HG03280 (cell line): ENCODE results near the gene IRAG1.

Experiments used
- ATAC-seq: cut with Tn5 transposase; IDR thresholded peaks from one replicate; pipeline ENCODE4 v1.9.1; 2021; ENCODE audit warnings: mild to moderate bottlenecking, moderate library complexity; ENCODE audit not compliant: unreplicated experiment

Gene IRAG1

GRCh38 chr11:10650630-10651029 lies 42.9 kb downstream of the IRAG1 start:
- no peak for ATAC-seq

GRCh38 chr11:10650166-10650565 lies 43.4 kb downstream of the IRAG1 start:
- ATAC-seq = no peak

- no peak for ATAC-seq
Observed at GRCh38 chr11:10648871-10649270, 44.7 kb downstream of the IRAG1 start.

GRCh38 chr11:10646681-10647355 lies 46.7 kb downstream of the IRAG1 start:
- ATAC-seq = no peak

GRCh38 chr11:10646005-10646404 lies 47.5 kb downstream of the IRAG1 start:
- no peak for ATAC-seq

- no peak for ATAC-seq
Observed at GRCh38 chr11:10645212-10645795, 48.3 kb downstream of the IRAG1 start.
